AG08396 (cell line): Measurements from ENCODE around the gene CCDC142.
A peak's percentile ranks its signal among the peaks of the same experiment; 100 is the strongest.
"Not testable (repeated sequence)": the region's sequence is repeated elsewhere in the genome, so short reads cannot be mapped to it uniquely, and the experiment has no call there.

Experiments used
- DNase-seq: peaks from one replicate; pipeline ENCODE4 v3.0.0; 2012; ENCODE audit warnings: low spot score, mixed read lengths

CCDC142 gene

GRCh38 chr2:74498500-74499266 lies 15.9 kb upstream of the CCDC142 start:
- peak; percentile 54 for DNase-seq

GRCh38 chr2:74497777-74498499 lies 15.1 kb upstream of the CCDC142 start:
- DNase-seq, result no peak

GRCh38 chr2:74496997-74497776 lies 14.4 kb upstream of the CCDC142 start:
- no peak for DNase-seq

- no peak for DNase-seq
Measured at GRCh38 chr2:74495440-74495839, 12.6 kb upstream of the CCDC142 start.

GRCh38 chr2:74493546-74493945 lies 10.7 kb upstream of the CCDC142 start:
- no peak for DNase-seq

- no peak for DNase-seq
Measured at GRCh38 chr2:74491648-74492544, 9.1 kb upstream of the CCDC142 start.

GRCh38 chr2:74489906-74490305 lies 7.1 kb upstream of the CCDC142 start:
- DNase-seq, result no peak

GRCh38 chr2:74488643-74489481 lies 6.1 kb upstream of the CCDC142 start:
- no peak for DNase-seq

- DNase-seq, result no peak
Measured at GRCh38 chr2:74486141-74486540, 3.3 kb upstream of the CCDC142 start.

GRCh38 chr2:74483675-74484164 lies 922 bp upstream of the CCDC142 start:
- DNase-seq, result not testable (repeated sequence)

GRCh38 chr2:74481961-74482800 lies 617 bp downstream of the CCDC142 start:
- DNase-seq, result peak; percentile 44

- DNase-seq, result no peak
Measured at GRCh38 chr2:74481431-74481830, 1.4 kb downstream of the CCDC142 start.

- no peak for DNase-seq
Measured at GRCh38 chr2:74474899-74475298, 7.9 kb downstream of the CCDC142 start.

GRCh38 chr2:74474481-74474880 lies 8.3 kb downstream of the CCDC142 start:
- DNase-seq, result no peak

- no peak for DNase-seq
Measured at GRCh38 chr2:74472945-74473258, 9.9 kb downstream of the CCDC142 start.

GRCh38 chr2:74472086-74472944 lies 10.5 kb downstream of the CCDC142 start, which contains the start of gene MRPL53:
Gene MRPL53, minus strand, starts transcription at chr2:74472680. Its CDS starts 20 bp downstream, at chr2:74472660.
- DNase-seq, result peak; percentile 85

- DNase-seq, result no peak
Measured at GRCh38 chr2:74471332-74472065, 11.3 kb downstream of the CCDC142 start.

GRCh38 chr2:74470742-74471141 lies 12.1 kb downstream of the CCDC142 start:
- not testable (repeated sequence) for DNase-seq
